Left ventricle myocardium inferior (tissue), 1 donor: Measurements from ENCODE around the gene MOGAT2. TPM values are rescaled to one million over a fixed set of nuclear protein-coding genes. Genes with fewer than 3 reads are reported as not detected.
"Not testable (repeated sequence)": the region's sequence is repeated elsewhere in the genome, so short reads cannot be mapped to it uniquely, and the experiment has no call there.

Experiments used
- DNase-seq: peaks from one replicate; pipeline ENCODE4 v3.0.0-alpha.2; 2020
- H3K27ac ChIP-seq: fragments of 200-600 bp; replicated peaks from 2 replicates; pipeline ENCODE4 v1.8.0; 2021
- H3K27me3 ChIP-seq: fragments of 200-600 bp; 2 replicates; pipeline ENCODE4 v1.8.0; 2021; ENCODE audit warnings: low read depth
- H3K36me3 ChIP-seq: fragments of 200-600 bp; 2 replicates; pipeline ENCODE4 v1.8.0; 2021
- H3K4me1 ChIP-seq: fragments of 200-600 bp; 2 replicates; pipeline ENCODE4 v1.8.0; 2021
- H3K4me3 ChIP-seq: fragments of 200-600 bp; 2 replicates; pipeline ENCODE4 v1.8.0; 2021; ENCODE audit warnings: mild to moderate bottlenecking, moderate library complexity
- H3K9me3 ChIP-seq: fragments of 200-600 bp; replicated peaks from 2 replicates; pipeline ENCODE4 v1.8.0; 2021
- CTCF ChIP-seq: fragments of 200-600 bp; IDR thresholded peaks from 2 replicates; pipeline ENCODE4 v1.8.0; 2021; ENCODE audit warnings: antibody characterized with exemption, mild to moderate bottlenecking, borderline replicate concordance
- intact Hi-C: fragments of 100-400 bp; cut with micrococcal nuclease; formaldehyde crosslinking; loops from one replicate; pipeline ENCODE4 v1.11.0; 2022
- total RNA-seq: library from RNA; stranded (reverse); fragmentation: NEBNext Ultra II Directional; extraction: Animal tissue kit (Norgen Biotek cat#: 25700); gene quantifications from one replicate; pipeline ENCODE4 v1.2.1, GENCODE V29; 2021
- donor health status: DM: no; HTN: yes; CAD: no; lungs with severe emphysema.

Gene MOGAT2
- total RNA-seq, 1 donor from 2014 or later: not detected

DNA sequence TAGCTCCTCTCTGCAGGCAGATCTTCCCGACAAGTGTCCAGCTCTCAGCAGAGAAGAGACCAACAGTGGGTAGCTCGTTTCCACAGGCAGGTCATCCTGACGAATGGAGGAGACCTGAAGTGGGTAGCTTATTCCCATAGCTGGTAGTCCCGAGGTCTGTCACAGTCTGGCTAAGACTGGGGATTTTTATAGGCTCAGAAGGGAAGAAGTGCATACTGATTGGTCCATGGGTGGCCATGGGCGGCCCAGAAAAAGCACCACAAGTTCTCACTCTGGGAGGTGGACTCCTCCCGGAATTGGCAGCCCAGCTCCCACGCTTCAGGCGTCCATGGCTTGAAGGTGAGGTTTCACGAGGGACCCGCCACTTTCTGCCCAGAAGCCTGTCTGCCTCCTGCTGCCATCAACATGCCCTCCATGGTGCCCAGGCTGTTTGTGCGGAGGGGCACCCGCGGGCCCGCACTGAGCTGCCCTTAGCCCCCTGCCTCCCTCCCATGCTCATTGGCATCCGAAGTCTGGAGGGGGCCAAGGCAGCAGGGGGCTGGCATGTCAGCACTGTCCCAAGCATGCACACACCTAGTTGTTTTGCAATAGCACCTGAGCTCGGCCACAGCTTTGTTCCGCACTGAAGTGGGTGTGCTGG lies 38.9 kb upstream of the MOGAT2 start:
- Histone ChIP-seq H3K27me3 (peaks cover 39% of the 10 kb centered on the region), H3K9me3 (peaks cover 9% of the 10 kb centered on the region), H3K4me3 (no peak overlapping the region), H3K4me1 (no peaks in the 10 kb centered on the region), H3K27ac (no peak overlapping the region), H3K36me3 (no peaks in the 10 kb centered on the region)
- no peak for TF ChIP-seq CTCF
- intact Hi-C loops: no loop called here
- DNase-seq: no peak

DNA sequence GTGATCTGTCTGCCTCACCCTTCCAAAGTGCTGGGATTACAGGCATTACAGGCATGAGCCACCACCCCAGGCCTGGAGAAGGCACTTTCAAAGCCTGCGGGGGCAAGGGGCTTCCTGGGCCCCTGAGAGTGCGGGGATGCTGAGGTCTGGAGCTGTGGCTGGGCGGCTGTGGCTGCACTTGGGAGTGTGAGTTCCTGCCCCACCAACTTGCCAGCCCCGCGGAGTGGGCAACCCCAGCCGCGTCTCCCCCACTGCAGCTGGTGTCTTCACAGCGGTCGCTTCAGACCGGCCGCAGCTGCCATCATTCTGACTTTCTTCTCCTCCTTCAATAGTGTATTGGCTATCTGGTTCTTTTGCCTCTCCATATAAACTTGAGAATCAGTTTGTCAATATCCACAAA lies 38.1 kb upstream of the MOGAT2 start:
- TF ChIP-seq CTCF: no peak
- H3K4me3 ChIP-seq: no peak overlapping the region
- no peaks in the 10 kb centered on the region for H3K36me3 ChIP-seq
- no peak overlapping the region for H3K27ac ChIP-seq
- no peak for DNase-seq
- H3K27me3 ChIP-seq: peaks cover 42% of the 10 kb centered on the region
- no peaks in the 10 kb centered on the region for H3K4me1 ChIP-seq
- intact Hi-C loops: no loop called here
- H3K9me3 ChIP-seq: peaks cover 15% of the 10 kb centered on the region

- H3K36me3 ChIP-seq, H3K4me3 ChIP-seq, DNase-seq, intact Hi-C loops, H3K4me1 ChIP-seq, H3K27ac ChIP-seq: not testable (repeated sequence)
- H3K27me3 ChIP-seq: peaks cover 39% of the 10 kb centered on the region
- peaks cover 35% of the 10 kb centered on the region for H3K9me3 ChIP-seq
Observed at GRCh38 chr11:75683856-75684255, 33.8 kb upstream of the MOGAT2 start.

GRCh38 chr11:75689863-75690609 lies 27.6 kb upstream of the MOGAT2 start:
- intact Hi-C loops: no loop called here
- Histone ChIP-seq H3K27ac (no peak overlapping the region), H3K9me3 (peaks cover 15% of the 10 kb centered on the region), H3K27me3 (peaks cover 9% of the 10 kb centered on the region), H3K4me3 (no peak overlapping the region), H3K4me1 (no peaks in the 10 kb centered on the region), H3K36me3 (no peaks in the 10 kb centered on the region)
- DNase-seq: no peak
- TF ChIP-seq CTCF: no peak

DNA sequence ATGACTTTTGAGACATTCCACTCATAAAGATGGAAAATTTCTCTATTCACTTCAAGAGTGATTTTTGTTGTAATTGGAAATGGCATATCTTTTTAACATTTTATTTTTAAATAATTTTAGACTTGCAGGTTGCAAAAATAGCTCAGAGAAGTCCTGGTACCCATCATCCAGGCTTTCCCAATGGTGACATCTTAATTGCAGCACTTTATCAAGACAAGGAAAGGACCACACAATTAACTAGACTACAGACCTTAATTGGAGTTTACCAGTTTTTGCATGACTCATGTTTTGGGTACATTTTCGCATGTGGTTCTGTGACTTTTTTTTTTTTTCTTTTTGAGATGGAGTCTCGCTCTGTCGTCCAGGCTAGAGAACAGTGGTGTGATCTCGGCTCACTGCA lies 25.8 kb upstream of the MOGAT2 start:
- no peak for TF ChIP-seq CTCF
- Histone ChIP-seq H3K27me3 (peaks cover 9% of the 10 kb centered on the region), H3K9me3 (no peaks in the 10 kb centered on the region), H3K27ac (no peak overlapping the region), H3K4me1 (no peaks in the 10 kb centered on the region), H3K4me3 (no peak overlapping the region), H3K36me3 (no peaks in the 10 kb centered on the region)
- DNase-seq: no peak
- intact Hi-C loops: no loop called here

DNA sequence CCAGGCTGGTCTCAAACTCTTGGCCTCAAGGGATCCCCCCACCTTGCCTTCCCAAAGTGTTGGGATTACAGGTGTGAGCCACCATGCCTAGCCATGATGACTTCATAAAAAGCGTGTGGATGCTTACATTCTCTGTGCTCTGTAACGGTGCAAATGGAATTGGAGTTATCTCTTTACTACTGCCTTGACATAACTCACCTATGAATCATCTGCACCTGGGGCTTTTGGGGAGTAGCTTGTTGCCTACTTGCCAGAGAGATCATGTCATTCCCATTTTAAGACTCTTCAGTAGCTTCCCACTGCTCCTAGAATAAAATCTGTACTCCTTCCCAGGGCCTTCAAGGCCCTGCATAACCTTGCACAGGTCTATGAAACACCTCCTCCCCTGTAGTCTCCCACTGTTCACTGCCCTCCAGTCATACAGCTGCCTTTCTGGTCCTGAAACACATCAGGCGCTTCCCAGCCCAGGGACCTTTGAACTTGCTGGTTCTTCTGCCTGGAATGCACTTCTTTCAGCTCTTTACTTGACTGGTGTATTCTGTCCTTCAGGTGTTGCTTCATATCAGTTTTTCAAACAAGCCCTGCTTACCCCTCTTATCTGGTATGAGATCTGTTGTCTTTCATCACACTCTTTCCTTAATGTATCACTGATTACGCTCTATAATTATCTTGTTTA lies 19.6 kb upstream of the MOGAT2 start:
- intact Hi-C loops: no loop called here
- no peak for TF ChIP-seq CTCF

More for the DNA sequence above, 19.6 kb upstream of the MOGAT2 start:
- H3K27ac ChIP-seq: no peak overlapping the region
- DNase-seq: no peak
- H3K4me3 ChIP-seq: no peak overlapping the region
- no peaks in the 10 kb centered on the region for H3K9me3 ChIP-seq
- H3K36me3 ChIP-seq: no peaks in the 10 kb centered on the region
- H3K27me3 ChIP-seq: no peaks in the 10 kb centered on the region
- H3K4me1 ChIP-seq: peaks cover 10% of the 10 kb centered on the region
